H1 (cell line): ENCODE data around the gene FOXO1. TPM values are rescaled to one million over a fixed set of nuclear protein-coding genes. Genes with fewer than 3 reads are reported as not detected.

Experiments used
- BCL11A ChIP-seq, 2 experiments: IDR thresholded peaks; one replicate each; pipeline ENCODE4 v1.6.1; 2011; ENCODE audit warnings: low read depth in 2 of 2, low read length in 2 of 2, mild to moderate bottlenecking in 2 of 2
- CHD2 ChIP-seq: IDR thresholded peaks from 2 replicates; pipeline ENCODE4 v1.6.1; 2012; ENCODE audit warnings: low read length, improper control_type of control experiment
- polyA plus RNA-seq, 7 experiments: library from polyadenylated mRNA; depleted of rRNA in 3 of 7; stranded (reverse) in 5 of 7; unstranded in 2 of 7; fragments of >200 nt in 5 of 7; fragments of 200-250 nt in 2 of 7; gene quantifications; 1 replicate in 5 of 7; 2 replicates in 1 of 7; 4 replicates in 1 of 7; pipeline versions ENCODE4 v1.2.1 to v1.2.3, GENCODE V29; 2011 to 2013; ENCODE audit warnings: missing spikeins in 2 of 7, mixed read lengths in 2 of 7
- total RNA-seq: library from RNA; stranded (reverse); fragmentation: NEBNext Ultra II Directional; extraction: Animal tissue kit (Norgen Biotek cat#: 25700); gene quantifications from 2 replicates; pipeline ENCODE4 v1.2.1, GENCODE V29; 2021

Gene FOXO1
- total and polyA plus RNA-seq, 2 of the 8 experiments (the other 6 are each of a cell fraction or from before 2014, with no cell fraction given): 35.3 to 56.9 TPM

GRCh38 chr13:40506592-40507446 lies 159.6 kb downstream of the FOXO1 start (continued):
- TF ChIP-seq BCL11A (IDR thresholded peaks at IDR 0.05; ENCODE audit: low read depth in 2 of 2, low read length in 2 of 2) (no peak), CHD2 (no peak)

Other genes starting within 250 kb of the FOXO1 start
- gene MRPS31, start 104.5 kb upstream of the FOXO1 start, total RNA-seq: 33.3 and 33.6 TPM in 2 replicates
- 6.8 and 13.6 TPM in 2 replicates for gene MRPS31, start 104.5 kb upstream of the FOXO1 start, polyA plus RNA-seq (2011; rRNA removed)
- gene SLC25A15, start 123.0 kb upstream of the FOXO1 start, total RNA-seq: 22.1 and 23.4 TPM in 2 replicates
- 12.4 and 13.2 TPM in 2 replicates for gene SLC25A15, start 123.0 kb upstream of the FOXO1 start, polyA plus RNA-seq (2011; rRNA removed)